Mesothelial cell of epicardium (in vitro differentiated cells): Measurements from ENCODE around the gene CBR4. TPM values are rescaled to one million over a fixed set of nuclear protein-coding genes. Genes with fewer than 3 reads are reported as not detected.

Experiments used
- DNase-seq, 2 experiments: peaks; one replicate each; pipeline ENCODE4 v3.0.0; 2021; ENCODE audit warnings: low spot score in 2 of 2; ENCODE audit not compliant: unreplicated experiment in 2 of 2
- H3K27ac Mint-ChIP-seq: 2 replicates; pipeline ENCODE4 v1.8.0; 2021; ENCODE audit warnings: mixed read lengths
- H3K27me3 Mint-ChIP-seq: 2 replicates; pipeline ENCODE4 v1.8.0; 2021; ENCODE audit warnings: low read depth, mixed read lengths
- H3K36me3 Mint-ChIP-seq: 2 replicates; pipeline ENCODE4 v1.8.0; 2021; ENCODE audit warnings: mixed read lengths
- H3K4me1 Mint-ChIP-seq: 2 replicates; pipeline ENCODE4 v1.8.0; 2021; ENCODE audit warnings: mixed read lengths
- H3K4me3 Mint-ChIP-seq: 2 replicates; pipeline ENCODE4 v1.8.0; 2021; ENCODE audit warnings: mild to moderate bottlenecking, moderate library complexity, mixed read lengths
- H3K9me3 Mint-ChIP-seq: 2 replicates; pipeline ENCODE4 v1.8.0; 2021; ENCODE audit warnings: mixed read lengths
- CTCF ChIP-seq: fragments of 200-600 bp; sonication (generic); IDR thresholded peaks from one replicate; pipeline ENCODE4 v1.5.0; 2021; ENCODE audit warnings: antibody characterized with exemption; ENCODE audit not compliant: unreplicated experiment
- total RNA-seq: library from RNA; stranded (reverse); gene quantifications from 3 replicates; pipeline ENCODE4 v1.2.1, GENCODE V29; 2021

Gene CBR4
- total RNA-seq, 1 donor from 2014 or later, result 44.9 TPM

GRCh38 chr4:169051761-169052593 is 41.9 kb upstream of the CBR4 start:
- Mint-ChIP-seq H3K27ac (peak overlapping the region; percentile 31), H3K4me1 (peaks cover 36% of the 10 kb centered on the region), H3K36me3 (no peaks in the 10 kb centered on the region), H3K27me3 (no peaks in the 10 kb centered on the region), H3K4me3 (no peak overlapping the region), H3K9me3 (no peaks in the 10 kb centered on the region)
- DNase-seq, result no peak
- no peak for TF ChIP-seq CTCF

GRCh38 chr4:169050881-169051760 is 41.1 kb upstream of the CBR4 start:
- no peak for TF ChIP-seq CTCF
- H3K4me3 Mint-ChIP-seq, result no peak overlapping the region
- no peaks in the 10 kb centered on the region for H3K36me3 Mint-ChIP-seq
- H3K9me3 Mint-ChIP-seq, result no peaks in the 10 kb centered on the region
- H3K27ac Mint-ChIP-seq, result peak overlapping the region; percentile 78
- peaks cover 36% of the 10 kb centered on the region for H3K4me1 Mint-ChIP-seq
- DNase-seq, result no peak
- no peaks in the 10 kb centered on the region for H3K27me3 Mint-ChIP-seq

- TF ChIP-seq CTCF, result no peak
- Mint-ChIP-seq H3K4me3 (no peak overlapping the region), H3K27ac (peak overlapping the region; percentile 78), H3K4me1 (peaks cover 36% of the 10 kb centered on the region), H3K9me3 (no peaks in the 10 kb centered on the region), H3K36me3 (no peaks in the 10 kb centered on the region), H3K27me3 (no peaks in the 10 kb centered on the region)
- no peak for DNase-seq
Observed at GRCh38 chr4:169050284-169050683, 40.2 kb upstream of the CBR4 start.

GRCh38 chr4:169048868-169049414 is 38.9 kb upstream of the CBR4 start:
- no peaks in the 10 kb centered on the region for H3K9me3 Mint-ChIP-seq
- TF ChIP-seq CTCF, result no peak
- no peaks in the 10 kb centered on the region for H3K36me3 Mint-ChIP-seq
- no peak overlapping the region for H3K4me3 Mint-ChIP-seq
- H3K4me1 Mint-ChIP-seq, result peaks cover 36% of the 10 kb centered on the region
- no peak overlapping the region for H3K27ac Mint-ChIP-seq
- no peak for DNase-seq
- no peaks in the 10 kb centered on the region for H3K27me3 Mint-ChIP-seq

- no peaks in the 10 kb centered on the region for H3K27me3 Mint-ChIP-seq
- H3K27ac Mint-ChIP-seq, result no peak overlapping the region
- TF ChIP-seq CTCF, result no peak
- no peak overlapping the region for H3K4me3 Mint-ChIP-seq
- no peaks in the 10 kb centered on the region for H3K9me3 Mint-ChIP-seq
- no peak for DNase-seq
- H3K4me1 Mint-ChIP-seq, result peaks cover 36% of the 10 kb centered on the region
- no peaks in the 10 kb centered on the region for H3K36me3 Mint-ChIP-seq
Observed at GRCh38 chr4:169047956-169048355, 37.9 kb upstream of the CBR4 start.
